Lower leg skin (tissue), 4 donors: Measurements from ENCODE around the gene PLCD3. TPM values are rescaled to one million over a fixed set of nuclear protein-coding genes. Genes with fewer than 3 reads are reported as not detected.

ENCODE experiments used
- DNase-seq, 2 donors: peaks; one replicate each; pipeline ENCODE4 v3.0.0-alpha.2; 2019; ENCODE audit warnings: low spot score in 2 of 2
- H3K4me3 ChIP-seq: fragments of 200-600 bp; sonication (generic); 2 replicates; pipeline ENCODE4 v1.5.1; 2017; ENCODE audit warnings: mild to moderate bottlenecking, low read depth; ENCODE audit not compliant: poor library complexity, severe bottlenecking
- CTCF ChIP-seq, 3 donors: fragments of 450-650 bp; IDR thresholded peaks; one replicate each; pipeline ENCODE4 v1.5.1; 2016; ENCODE audit warnings: antibody characterized with exemption in 3 of 3, mild to moderate bottlenecking in 3 of 3, moderate library complexity in 2 of 3
- POLR2A ChIP-seq, 2 donors: fragments of 450-650 bp; IDR thresholded peaks; one replicate each; pipeline ENCODE4 v1.6.1; 2016 to 2017; ENCODE audit warnings: antibody characterized with exemption in 2 of 2, mild to moderate bottlenecking in 1 of 2, moderate library complexity in 1 of 2
- WGBS, 2 donors: methylation state at CpG; one replicate each; pipeline ENCODE4 v1.1.5; 2018; 5-methylcytosine and 5-hydroxymethylcytosine counted together
- intact Hi-C: fragments of 100-400 bp; cut with DNase I; formaldehyde crosslinking; loops from one replicate; pipeline ENCODE4 v1.15.0; 2023; ENCODE audit warnings: low total_unique reads
- total RNA-seq, 4 donors: library from RNA; depleted of rRNA; stranded (reverse); fragments of >200 nt; gene quantifications; one replicate each; pipeline ENCODE4 v1.1.0, GENCODE V29; 2016

PLCD3 gene
- total RNA-seq, 4 donors from 2014 or later, result 65.7 to 180 (median 105) TPM

- DNase-seq, result no peak
- TF ChIP-seq CTCF (IDR thresholded peaks at IDR 0.05) (no peak), POLR2A (IDR thresholded peaks at IDR 0.05) (no peak)
- no peak overlapping the region for H3K4me3 ChIP-seq
- intact Hi-C loops, result loop anchor here (5.0 kb wide), 1 partner anchor 58 kb away; no protein-coding TSS in a partner anchor
- WGBS, 2 donors, result 70 to 72% methylated on average over 10 to 14 of the region's 14 CpGs
Measured at GRCh38 chr17:45138911-45139532, 6.7 kb upstream of the PLCD3 start.

GRCh38 chr17:45137561-45138305 is 5.4 kb upstream of the PLCD3 start:
- TF ChIP-seq CTCF (IDR thresholded peaks at IDR 0.05) (no peak), POLR2A (IDR thresholded peaks at IDR 0.05) (no peak)
- H3K4me3 ChIP-seq, result no peak overlapping the region
- intact Hi-C loops, result loop anchor here (5.0 kb wide), 1 partner anchor 60 kb away; no protein-coding TSS in a partner anchor
- 76 to 85% methylated on average over 10 to 11 of the region's 11 CpGs for WGBS, 2 donors
- no peak for DNase-seq

GRCh38 chr17:45136846-45137560 is 4.7 kb upstream of the PLCD3 start:
- TF ChIP-seq POLR2A (IDR thresholded peaks at IDR 0.05), result no peak
- no peak for DNase-seq
- no peak overlapping the region for H3K4me3 ChIP-seq
- WGBS, 2 donors, result 87 to 88% methylated on average over 8 to 12 of the region's 12 CpGs
- intact Hi-C loops, result loop anchor here (5.0 kb wide), 1 partner anchor 60 kb away; no protein-coding TSS in a partner anchor

- DNase-seq, result no peak
Measured at GRCh38 chr17:45135978-45136791, 3.9 kb upstream of the PLCD3 start.

More at GRCh38 chr17:45135978-45136791, 3.9 kb upstream of the PLCD3 start:
- intact Hi-C loops, result loop anchor here (5.0 kb wide), 1 partner anchor 61 kb away; no protein-coding TSS in a partner anchor
- H3K4me3 ChIP-seq, result peak overlapping the region; percentile 39
- TF ChIP-seq POLR2A (IDR thresholded peaks at IDR 0.05) (no peak), CTCF (IDR thresholded peaks at IDR 0.05) (no peak)
- 46 to 51% methylated on average over 20 to 21 of the region's 21 CpGs for WGBS, 2 donors
